Loucy (cell line): ENCODE measurements around the gene CEPT1.

ENCODE experiments used
- H2AFZ ChIP-seq: fragments of 200-600 bp; sonication (generic); 2 replicates; pipeline ENCODE4 v1.6.0; 2016; ENCODE audit warnings: antibody characterized with exemption, mild to moderate bottlenecking, low read length, moderate library complexity
- H3F3A ChIP-seq: fragments of 200-600 bp; 2 replicates; pipeline ENCODE4 v1.6.0; 2016; ENCODE audit warnings: antibody characterized with exemption, low read depth, mild to moderate bottlenecking
- H3K27me3 ChIP-seq: fragments of 200-600 bp; sonication (generic); 2 replicates; pipeline ENCODE4 v1.6.1; 2014; ENCODE audit warnings: low read length, mild to moderate bottlenecking; ENCODE audit not compliant: insufficient read depth, poor library complexity, severe bottlenecking
- H3K36me3 ChIP-seq: fragments of 200-600 bp; sonication (generic); 2 replicates; pipeline ENCODE4 v1.6.1; 2016; ENCODE audit warnings: low read length; ENCODE audit not compliant: insufficient read depth
- H3K4me1 ChIP-seq: fragments of 200-600 bp; sonication (generic); 2 replicates; pipeline ENCODE4 v1.5.1; 2014; ENCODE audit warnings: low read length, mild to moderate bottlenecking; ENCODE audit not compliant: insufficient read depth, poor library complexity, severe bottlenecking
- H3K4me2 ChIP-seq: fragments of 200-600 bp; sonication (generic); 2 replicates; pipeline ENCODE4 v1.6.0; 2014; ENCODE audit warnings: antibody characterized with exemption, low read length, low read depth, mild to moderate bottlenecking; ENCODE audit not compliant: poor library complexity, severe bottlenecking
- H3K4me3 ChIP-seq: fragments of 200-600 bp; sonication (generic); 2 replicates; pipeline ENCODE4 v1.5.1; 2014; ENCODE audit warnings: low read length, mild to moderate bottlenecking, mixed read lengths; ENCODE audit not compliant: poor library complexity, severe bottlenecking
- H3K79me2 ChIP-seq: fragments of 200-600 bp; sonication (generic); 2 replicates; pipeline ENCODE4 v1.6.1; 2014; ENCODE audit warnings: low read length; ENCODE audit not compliant: insufficient read depth
- H3K9ac ChIP-seq: fragments of 200-600 bp; sonication (generic); 2 replicates; pipeline ENCODE4 v1.6.0; 2014; ENCODE audit warnings: mild to moderate bottlenecking, low read depth, low read length, moderate library complexity; ENCODE audit not compliant: poor library complexity, severe bottlenecking
- H3K9me2 ChIP-seq: fragments of 200-600 bp; sonication (generic); replicated peaks from 2 replicates; pipeline ENCODE4 v1.6.1; 2016; ENCODE audit warnings: low read depth, low read length, mixed read lengths
- H3K9me3 ChIP-seq: fragments of 200-600 bp; sonication (generic); 2 replicates; pipeline ENCODE4 v1.6.1; 2014; ENCODE audit warnings: mild to moderate bottlenecking, antibody characterized with exemption, low read length, low read depth; ENCODE audit not compliant: insufficient read depth
- H4K20me1 ChIP-seq: fragments of 200-600 bp; sonication (generic); 2 replicates; pipeline ENCODE4 v1.6.0; 2014; ENCODE audit warnings: antibody characterized with exemption, low read length, mild to moderate bottlenecking; ENCODE audit not compliant: insufficient read depth, poor library complexity, severe bottlenecking
- CTCF ChIP-seq: fragments of 200-600 bp; sonication (generic); conservative IDR thresholded peaks from 2 replicates; pipeline ENCODE4 v1.5.1; 2014; ENCODE audit warnings: mild to moderate bottlenecking, antibody characterized with exemption, low read length
- EZH2phosphoT487 ChIP-seq: fragments of 200-600 bp; IDR thresholded peaks from 2 replicates; pipeline ENCODE4 v1.6.1; 2018; ENCODE audit warnings: antibody characterized with exemption, mild to moderate bottlenecking, moderate library complexity, borderline replicate concordance

CEPT1 gene

GRCh38 chr1:111196213-111196612 lies 56.2 kb downstream of the CEPT1 start:
- no peak overlapping the region for H3K4me2 ChIP-seq
- H3F3A ChIP-seq, result no peaks in the 10 kb centered on the region
- H3K27me3 ChIP-seq, result no peaks in the 10 kb centered on the region
- H2AFZ ChIP-seq, result no peak overlapping the region
- H3K79me2 ChIP-seq, result no peaks in the 10 kb centered on the region
- H3K4me1 ChIP-seq, result peaks cover 40% of the 10 kb centered on the region
- TF ChIP-seq CTCF, result no peak
- TF ChIP-seq EZH2phosphoT487, result no peak
- no peaks in the 10 kb centered on the region for H4K20me1 ChIP-seq
- no peaks in the 10 kb centered on the region for H3K9me3 ChIP-seq
- H3K9ac ChIP-seq, result no peak overlapping the region
- H3K36me3 ChIP-seq, result no peaks in the 10 kb centered on the region
- no peak overlapping the region for H3K4me3 ChIP-seq
- no peaks in the 10 kb centered on the region for H3K9me2 ChIP-seq

- no peaks in the 10 kb centered on the region for H4K20me1 ChIP-seq
- no peak overlapping the region for H3K4me3 ChIP-seq
- no peaks in the 10 kb centered on the region for H3K9me3 ChIP-seq
- peak overlapping the region; percentile 50 for H3K4me2 ChIP-seq
- H3K27me3 ChIP-seq, result no peaks in the 10 kb centered on the region
- no peak for TF ChIP-seq EZH2phosphoT487
- TF ChIP-seq CTCF, result peak; percentile 93
- H3F3A ChIP-seq, result no peaks in the 10 kb centered on the region
- H3K9ac ChIP-seq, result peak overlapping the region; percentile 75
- peak overlapping the region; percentile 17; the same call in 1 of the 2 replicates for H2AFZ ChIP-seq
- H3K36me3 ChIP-seq, result no peaks in the 10 kb centered on the region
- H3K4me1 ChIP-seq, result peaks cover 55% of the 10 kb centered on the region
- no peaks in the 10 kb centered on the region for H3K79me2 ChIP-seq
- H3K9me2 ChIP-seq, result no peaks in the 10 kb centered on the region
These were observed 57.7 kb downstream of the CEPT1 start for GRCh38 chr1:111197598-111198284.

DNA sequence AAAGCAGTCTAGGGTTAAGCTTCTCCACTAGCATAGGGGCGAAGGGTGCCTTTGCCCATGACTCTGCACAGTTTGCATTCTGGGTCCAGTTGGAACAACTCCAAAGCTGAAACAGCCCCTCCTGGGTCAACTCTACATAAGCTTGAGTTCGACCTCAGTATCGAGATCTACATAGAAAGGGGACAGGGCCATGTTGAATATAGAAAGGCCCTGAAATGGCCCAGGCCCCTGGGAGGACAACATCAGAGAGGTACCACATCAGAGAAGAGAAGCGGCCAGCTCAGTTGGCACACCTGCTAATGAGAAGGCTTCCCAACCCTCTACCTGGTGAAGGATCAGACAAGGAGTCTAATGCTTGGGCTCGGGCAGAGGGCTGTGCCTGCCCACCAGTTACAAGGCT lies 58.8 kb downstream of the CEPT1 start:
- H3K4me3 ChIP-seq, result peak overlapping the region; percentile 48
- H2AFZ ChIP-seq, result peak overlapping the region; percentile 62; the same call in 1 of the 2 replicates
- H3F3A ChIP-seq, result no peaks in the 10 kb centered on the region
- H3K79me2 ChIP-seq, result no peaks in the 10 kb centered on the region
- H3K27me3 ChIP-seq, result no peaks in the 10 kb centered on the region
- H3K4me2 ChIP-seq, result peak overlapping the region; percentile 50
- H3K9me2 ChIP-seq, result no peaks in the 10 kb centered on the region
- no peaks in the 10 kb centered on the region for H3K9me3 ChIP-seq
- H3K9ac ChIP-seq, result peak overlapping the region; percentile 75
- no peaks in the 10 kb centered on the region for H3K36me3 ChIP-seq
- H4K20me1 ChIP-seq, result no peaks in the 10 kb centered on the region
- H3K4me1 ChIP-seq, result peaks cover 64% of the 10 kb centered on the region
- no peak for TF ChIP-seq EZH2phosphoT487
- no peak for TF ChIP-seq CTCF
